ENCODE measurements around the gene PPT1. TPM values are rescaled to one million over a fixed set of nuclear protein-coding genes. Genes with fewer than 3 reads are reported as not detected.

The PPT1 gene
- total RNA-seq, 1 donor from 2014 or later: 29.1 TPM

GRCh38 chr1:40030528-40031135, 66.4 kb downstream of the PPT1 start:
- DNase-seq (ENCODE audit: low spot score): no peak

- DNase-seq (ENCODE audit: low spot score): no peak
Observed at GRCh38 chr1:40029608-40030007, 67.4 kb downstream of the PPT1 start.

GRCh38 chr1:40027647-40028046, 69.4 kb downstream of the PPT1 start:
- no peak for DNase-seq (ENCODE audit: low spot score)

- no peak for DNase-seq (ENCODE audit: low spot score)
Observed at GRCh38 chr1:40024671-40025070, 72.4 kb downstream of the PPT1 start.

DNA sequence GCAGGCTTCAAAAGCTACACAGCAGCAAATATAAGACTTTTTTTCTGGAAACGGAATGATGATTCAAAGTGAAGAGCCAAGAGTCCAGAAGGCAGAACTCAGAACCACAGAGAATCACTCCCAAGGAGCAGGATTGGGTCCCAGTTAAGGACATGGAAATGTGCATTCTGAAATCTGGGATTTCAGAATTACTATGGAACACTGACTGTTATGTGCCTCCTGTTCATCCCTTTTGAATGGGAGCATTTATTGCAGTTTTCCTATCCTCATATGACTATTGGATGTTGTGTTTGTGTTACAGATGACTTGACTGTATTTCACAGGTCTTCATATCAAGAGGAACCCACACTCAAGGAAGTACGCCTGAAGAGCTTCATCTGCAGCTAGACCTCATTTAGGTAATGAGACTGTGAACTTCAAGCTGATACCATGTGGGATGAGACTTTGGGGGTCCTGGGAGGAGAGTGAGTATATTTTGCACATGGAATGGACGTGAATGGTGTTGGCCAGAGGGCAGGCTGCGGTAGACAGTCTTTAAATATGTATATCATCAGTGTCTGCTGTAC, 73.6 kb downstream of the PPT1 start:
- DNase-seq (ENCODE audit: low spot score): no peak

Other genes starting within 250 kb of the PPT1 start
- gene TRIT1, start 213.7 kb downstream of the PPT1 start, total RNA-seq (ENCODE audit: insufficient read depth, low replicate concordance): 26.7 TPM
- 12.5 TPM for gene MYCL, start 195.3 kb downstream of the PPT1 start, total RNA-seq (ENCODE audit: insufficient read depth, low replicate concordance)
- 9.1 TPM for gene MFSD2A, start 142.1 kb downstream of the PPT1 start, total RNA-seq (ENCODE audit: insufficient read depth, low replicate concordance)
- gene CAP1, start 56.5 kb downstream of the PPT1 start, total RNA-seq (ENCODE audit: insufficient read depth, low replicate concordance): 287 TPM
- 73.9 TPM for gene RLF, start 64.1 kb upstream of the PPT1 start, total RNA-seq (ENCODE audit: insufficient read depth, low replicate concordance)
- gene TMCO2, start 150.7 kb upstream of the PPT1 start, total RNA-seq (ENCODE audit: insufficient read depth, low replicate concordance): not detected
- 60.7 TPM for gene ZMPSTE24, start 161.0 kb upstream of the PPT1 start, total RNA-seq (ENCODE audit: insufficient read depth, low replicate concordance)
- 9.1 TPM for gene COL9A2, start 220.0 kb upstream of the PPT1 start, total RNA-seq (ENCODE audit: insufficient read depth, low replicate concordance)